ENCODE measurements around the gene LIPC. TPM values are rescaled to one million over a fixed set of nuclear protein-coding genes. Genes with fewer than 3 reads are reported as not detected.

LIPC gene
- total and polyA plus RNA-seq, 8 donors: 0.69 to 5.5 (median 1.5) TPM

- Histone ChIP-seq H3K4me3 (no peak overlapping the region), H3K36me3 (no peaks in the 10 kb centered on the region), H3K4me1 (no peaks in the 10 kb centered on the region), H3K9me3 (no peaks in the 10 kb centered on the region), H3K27ac (no peak overlapping the region), H3K27me3 (no peaks in the 10 kb centered on the region)
- no peak for DNase-seq
- FAIRE-seq: no peak
- intact Hi-C loops (cut with DNase I): no loop called here
- TF ChIP-seq CTCF (IDR thresholded peaks at IDR 0.05): no peak
- 87 to 91% methylated on average over 7 of the region's 7 CpGs for WGBS, 2 donors
- ATAC-seq: no peak
Observed at GRCh38 chr15:58492661-58493397, 61.0 kb downstream of the LIPC start.

- intact Hi-C loops (cut with DNase I): no loop called here
- H3K27me3 ChIP-seq: no peaks in the 10 kb centered on the region
Observed at GRCh38 chr15:58494567-58494966, 62.8 kb downstream of the LIPC start.

GRCh38 chr15:58495891-58496408, 64.2 kb downstream of the LIPC start:
- TF ChIP-seq CTCF (IDR thresholded peaks at IDR 0.05): no peak
- H3K4me3 ChIP-seq: no peak overlapping the region
- WGBS, 2 donors: 79 to 81% methylated on average over 3 of the region's 3 CpGs
- H3K36me3 ChIP-seq: no peaks in the 10 kb centered on the region
- DNase-seq (no peak), ATAC-seq (no peak), FAIRE-seq (no peak)
- no peaks in the 10 kb centered on the region for H3K27me3 ChIP-seq
- H3K9me3 ChIP-seq: no peaks in the 10 kb centered on the region
- H3K4me1 ChIP-seq: no peaks in the 10 kb centered on the region
- H3K27ac ChIP-seq: no peak overlapping the region
- intact Hi-C loops (cut with DNase I): no loop called here

More at GRCh38 chr15:58494567-58494966, 62.8 kb downstream of the LIPC start:
- ATAC-seq (no peak), FAIRE-seq (no peak), DNase-seq (no peak)
- TF ChIP-seq CTCF (IDR thresholded peaks at IDR 0.05): no peak
- H3K27ac ChIP-seq: no peak overlapping the region
- no peaks in the 10 kb centered on the region for H3K9me3 ChIP-seq
- no peaks in the 10 kb centered on the region for H3K36me3 ChIP-seq
- WGBS, 2 donors: 64 to 84% methylated on average over 1 of the region's 1 CpG
- no peak overlapping the region for H3K4me3 ChIP-seq
- no peaks in the 10 kb centered on the region for H3K4me1 ChIP-seq

GRCh38 chr15:58497046-58497785, 65.4 kb downstream of the LIPC start:
- intact Hi-C loops (cut with DNase I): no loop called here
- no peak for ATAC-seq
- Histone ChIP-seq H3K9me3 (no peaks in the 10 kb centered on the region), H3K4me3 (no peak overlapping the region), H3K27ac (no peak overlapping the region), H3K4me1 (no peaks in the 10 kb centered on the region), H3K27me3 (no peaks in the 10 kb centered on the region), H3K36me3 (no peaks in the 10 kb centered on the region)
- 83 to 85% methylated on average over 9 of the region's 9 CpGs for WGBS, 2 donors
- no peak for TF ChIP-seq CTCF (IDR thresholded peaks at IDR 0.05)
- FAIRE-seq: no peak
- DNase-seq: no peak

All from pancreas (tissue), 10 donors.